ENCODE data around the gene WLS. TPM values are rescaled to one million over a fixed set of nuclear protein-coding genes. Genes with fewer than 3 reads are reported as not detected.

WLS gene
- total RNA-seq, 2 experiments from 2014 or later, result not detected

DNA sequence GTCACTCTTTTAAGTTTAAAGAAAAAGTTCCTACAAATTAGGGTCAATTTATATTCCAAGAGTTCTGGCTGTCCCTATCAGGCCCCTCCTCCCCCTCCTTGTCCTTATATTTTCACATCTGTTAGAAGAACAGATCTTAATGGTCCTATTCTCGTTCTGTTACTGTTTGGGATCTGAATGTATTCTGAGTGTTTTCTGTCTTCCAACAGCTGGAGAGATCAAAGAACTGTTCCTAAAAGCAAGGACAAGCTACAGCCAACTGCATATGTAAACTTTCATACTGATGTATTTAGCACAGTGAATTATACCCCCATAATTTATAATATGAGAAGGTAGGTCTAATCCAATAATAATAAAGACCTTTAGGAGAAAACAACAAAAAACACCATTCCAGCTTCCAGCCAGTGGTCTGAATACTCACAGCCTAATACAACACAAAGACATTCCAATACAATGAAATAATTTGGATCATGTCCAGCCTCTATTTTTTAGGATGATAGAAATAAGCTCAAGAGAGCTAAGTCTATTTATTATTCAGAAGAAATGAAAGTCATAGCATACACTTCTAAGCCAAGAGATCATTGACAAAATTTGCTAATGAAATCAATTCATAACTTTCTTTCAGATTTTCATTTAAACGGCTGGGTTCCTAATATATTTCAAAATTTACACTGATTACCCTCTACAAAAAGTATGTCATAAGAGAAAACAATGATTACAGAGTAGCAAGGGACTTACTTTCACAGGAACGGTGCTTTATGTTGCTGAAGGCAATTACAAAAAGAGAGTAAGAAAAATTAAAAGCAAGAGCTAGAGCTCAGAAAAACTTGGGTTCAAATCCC is 25.3 kb downstream of the WLS start:
- H3K36me3 Mint-ChIP-seq (ENCODE audit: low read depth), result no peaks in the 10 kb centered on the region
- H3K27me3 Mint-ChIP-seq, result peaks cover 4% of the 10 kb centered on the region
- ChIA-PET POLR2A (no interaction called here), CTCF (interaction anchor here (0.8 kb wide), 1 partner anchor 174 kb away, joined by 4 read pairs; no protein-coding TSS in a partner anchor)
- no peak overlapping the region for H3K4me3 Mint-ChIP-seq
- DNase-seq (no peak), ATAC-seq (no peak)
- no peaks in the 10 kb centered on the region for H3K4me1 Mint-ChIP-seq
- no peak overlapping the region for H3K27ac Mint-ChIP-seq
- intact Hi-C loops (cut with DNase I, micrococcal nuclease), result no loop called here
- H3K9me3 Mint-ChIP-seq (ENCODE audit: low read depth), result no peaks in the 10 kb centered on the region

DNA sequence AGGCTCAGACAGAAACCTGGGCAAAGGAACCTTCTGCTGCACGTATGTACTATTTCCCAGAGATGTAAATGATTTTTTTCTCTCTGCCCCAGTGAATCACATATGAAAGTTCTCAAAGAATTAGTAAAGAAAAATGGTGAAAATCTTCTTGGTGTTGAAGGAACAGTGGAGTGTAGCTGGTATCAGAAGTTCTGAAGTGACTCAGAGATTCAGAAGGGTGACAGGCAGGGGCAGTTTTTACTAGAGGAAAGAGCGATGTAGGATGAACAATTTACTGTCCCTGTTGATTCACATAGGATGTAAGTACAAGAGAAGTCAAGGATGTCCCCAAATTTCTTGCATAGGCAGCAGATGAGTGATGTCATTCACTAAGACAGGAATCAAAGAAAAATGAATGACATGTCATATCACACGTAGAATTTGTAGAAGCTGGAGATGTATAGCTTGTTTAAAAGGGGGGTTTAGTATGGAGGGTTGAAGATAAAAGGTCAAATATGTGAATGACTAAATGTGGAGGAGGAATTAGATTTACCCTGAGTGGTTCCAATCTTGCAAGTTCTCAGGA is 26.4 kb downstream of the WLS start:
- ATAC-seq (peak; percentile 9), DNase-seq (no peak)
- intact Hi-C loops (cut with DNase I, micrococcal nuclease), result no loop called here
- Mint-ChIP-seq H3K36me3 (ENCODE audit: low read depth) (no peaks in the 10 kb centered on the region), H3K27me3 (peaks cover 4% of the 10 kb centered on the region), H3K27ac (no peak overlapping the region), H3K4me3 (no peak overlapping the region), H3K4me1 (no peaks in the 10 kb centered on the region), H3K9me3 (ENCODE audit: low read depth) (no peaks in the 10 kb centered on the region)
- POLR2A ChIA-PET, result no interaction called here
- CTCF ChIA-PET, result no interaction called here

GRCh38 chr1:68204977-68205630 is 27.2 kb downstream of the WLS start:
- intact Hi-C loops (cut with DNase I, micrococcal nuclease), result no loop called here
- no peaks in the 10 kb centered on the region for H3K9me3 Mint-ChIP-seq (ENCODE audit: low read depth)
- POLR2A ChIA-PET, result no interaction called here
- DNase-seq (no peak), ATAC-seq (no peak)
- H3K27ac Mint-ChIP-seq, result no peak overlapping the region
- no peaks in the 10 kb centered on the region for H3K36me3 Mint-ChIP-seq (ENCODE audit: low read depth)
- no peak overlapping the region for H3K4me3 Mint-ChIP-seq
- CTCF ChIA-PET, result no interaction called here
- peaks cover 4% of the 10 kb centered on the region for H3K27me3 Mint-ChIP-seq
- no peaks in the 10 kb centered on the region for H3K4me1 Mint-ChIP-seq

- no peaks in the 10 kb centered on the region for H3K9me3 Mint-ChIP-seq (ENCODE audit: low read depth)
- no peaks in the 10 kb centered on the region for H3K36me3 Mint-ChIP-seq (ENCODE audit: low read depth)
- ChIA-PET POLR2A (no interaction called here), CTCF (no interaction called here)
- no peak for DNase-seq
- H3K27ac Mint-ChIP-seq, result no peak overlapping the region
- H3K27me3 Mint-ChIP-seq, result peaks cover 6% of the 10 kb centered on the region
- intact Hi-C loops (cut with DNase I, micrococcal nuclease), result no loop called here
- no peak overlapping the region for H3K4me3 Mint-ChIP-seq
- ATAC-seq, result no peak
- no peaks in the 10 kb centered on the region for H3K4me1 Mint-ChIP-seq
Observed at GRCh38 chr1:68202239-68202832, 30.0 kb downstream of the WLS start.

DNA sequence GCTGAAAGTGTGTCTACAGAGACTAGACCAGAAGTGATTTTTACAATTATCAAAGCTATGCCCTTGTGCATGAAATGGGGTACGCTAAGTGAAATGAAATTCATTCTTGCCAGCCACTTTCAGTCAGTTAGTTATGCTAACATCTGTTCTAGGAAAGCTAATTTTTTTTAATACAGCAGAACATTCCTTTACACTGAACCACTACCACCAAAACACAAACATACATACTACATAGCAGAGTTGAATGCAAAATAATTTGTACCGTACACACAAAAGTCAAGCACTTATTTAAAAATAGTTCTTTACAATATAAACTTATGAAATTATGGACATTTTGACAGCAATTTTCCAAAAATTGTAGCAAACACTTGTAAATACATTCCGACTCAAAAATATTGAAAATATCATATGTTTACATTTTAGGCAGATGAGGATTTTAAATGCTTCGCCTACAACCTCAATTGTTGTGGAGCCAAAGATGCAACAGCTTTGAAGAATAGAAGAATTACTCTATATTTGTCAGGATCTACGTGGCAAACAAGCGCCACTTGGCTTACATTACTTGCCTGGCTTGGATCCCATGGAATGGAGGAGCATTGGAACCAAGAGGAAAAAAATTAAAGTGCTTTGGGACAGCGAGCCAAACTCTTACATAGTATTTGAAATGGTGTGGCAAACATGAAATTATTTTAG is 30.6 kb downstream of the WLS start:
- Mint-ChIP-seq H3K4me3 (no peak overlapping the region), H3K36me3 (ENCODE audit: low read depth) (no peaks in the 10 kb centered on the region)
- intact Hi-C loops (cut with DNase I, micrococcal nuclease), result no loop called here

GRCh38 chr1:68199603-68200002 is 32.7 kb downstream of the WLS start:
- intact Hi-C loops (cut with DNase I, micrococcal nuclease), result no loop called here
- Mint-ChIP-seq H3K27me3 (peaks cover 4% of the 10 kb centered on the region), H3K4me1 (no peaks in the 10 kb centered on the region), H3K9me3 (ENCODE audit: low read depth) (no peaks in the 10 kb centered on the region), H3K36me3 (ENCODE audit: low read depth) (no peaks in the 10 kb centered on the region), H3K27ac (no peak overlapping the region), H3K4me3 (no peak overlapping the region)
- DNase-seq (no peak), ATAC-seq (no peak)
- ChIA-PET CTCF (interaction anchor here (0.7 kb wide), 1 partner anchor 458 kb away, joined by 4 read pairs; no protein-coding TSS in a partner anchor), POLR2A (no interaction called here)

More for the DNA sequence above, 30.6 kb downstream of the WLS start:
- no peaks in the 10 kb centered on the region for H3K9me3 Mint-ChIP-seq (ENCODE audit: low read depth)
- H3K27ac Mint-ChIP-seq, result no peak overlapping the region
- no peak for DNase-seq
- CTCF ChIA-PET, result interaction anchor here (0.7 to 1.0 kb wide), 2 partner anchors 18 to 60 kb away, joined by 3 to 4 read pairs; no protein-coding TSS in a partner anchor
- H3K27me3 Mint-ChIP-seq, result peaks cover 4% of the 10 kb centered on the region
- no peaks in the 10 kb centered on the region for H3K4me1 Mint-ChIP-seq
- ATAC-seq, result no peak
- POLR2A ChIA-PET, result no interaction called here

DNA sequence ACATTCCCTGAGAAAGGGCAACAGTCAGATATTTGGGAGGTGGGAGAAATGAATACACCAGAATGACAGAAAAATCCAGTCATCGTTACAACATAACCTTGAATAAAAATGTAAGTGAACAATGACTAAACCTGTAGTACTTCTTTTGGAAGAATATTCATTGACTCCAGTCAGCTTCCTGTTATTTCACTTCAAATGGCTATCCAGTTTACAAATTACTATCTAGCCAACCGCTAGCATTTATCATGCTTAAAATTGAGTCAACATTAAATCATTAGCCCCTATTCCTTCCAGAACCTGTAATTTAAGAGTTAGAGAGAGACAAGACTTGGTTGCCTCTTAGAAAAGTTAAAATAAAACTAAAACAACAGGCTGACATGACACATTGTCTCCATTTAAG is 33.6 kb downstream of the WLS start:
- ChIA-PET POLR2A (no interaction called here), CTCF (no interaction called here)
- no peak for ATAC-seq
- Mint-ChIP-seq H3K27me3 (peaks cover 4% of the 10 kb centered on the region), H3K4me3 (no peak overlapping the region), H3K4me1 (no peaks in the 10 kb centered on the region), H3K27ac (no peak overlapping the region), H3K9me3 (ENCODE audit: low read depth) (no peaks in the 10 kb centered on the region), H3K36me3 (ENCODE audit: low read depth) (no peaks in the 10 kb centered on the region)
- intact Hi-C loops (cut with DNase I, micrococcal nuclease), result no loop called here
- DNase-seq, result no peak

DNA sequence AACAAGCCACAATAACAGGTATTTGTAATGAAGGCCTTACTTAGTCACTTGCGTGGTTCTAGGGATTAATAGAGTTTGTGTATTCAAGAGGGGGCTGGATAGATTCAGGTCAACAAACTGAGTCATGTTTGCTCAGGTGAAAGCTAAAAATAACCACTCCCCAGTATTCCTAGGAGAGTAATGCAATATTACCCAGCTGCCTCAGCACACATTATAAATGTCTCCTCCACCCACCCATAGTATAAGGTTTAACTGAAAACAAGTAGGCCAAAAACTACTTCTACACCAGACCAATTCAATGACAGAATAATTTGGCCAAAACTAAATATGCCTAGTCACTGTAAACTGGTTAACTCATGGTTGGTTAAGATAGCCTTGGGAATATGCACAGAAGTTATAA is 34.4 kb downstream of the WLS start:
- H3K4me1 Mint-ChIP-seq, result no peaks in the 10 kb centered on the region
- ATAC-seq, result no peak
- no peaks in the 10 kb centered on the region for H3K9me3 Mint-ChIP-seq (ENCODE audit: low read depth)
- H3K27me3 Mint-ChIP-seq, result peaks cover 2% of the 10 kb centered on the region
- no peak overlapping the region for H3K27ac Mint-ChIP-seq
- no peaks in the 10 kb centered on the region for H3K36me3 Mint-ChIP-seq (ENCODE audit: low read depth)
- intact Hi-C loops (cut with DNase I, micrococcal nuclease), result no loop called here
- ChIA-PET CTCF (interaction anchor here (1.0 kb wide), 1 partner anchor 81 kb away, joined by 5 read pairs; no protein-coding TSS in a partner anchor), POLR2A (no interaction called here)
- no peak for DNase-seq
- H3K4me3 Mint-ChIP-seq, result no peak overlapping the region

- DNase-seq (no peak), ATAC-seq (no peak)
- CTCF ChIA-PET, result interaction anchor here (1.0 kb wide), 1 partner anchor 80 kb away, joined by 5 read pairs; no protein-coding TSS in a partner anchor
- Mint-ChIP-seq H3K36me3 (ENCODE audit: low read depth) (no peaks in the 10 kb centered on the region), H3K27me3 (peaks cover 2% of the 10 kb centered on the region), H3K4me3 (no peak overlapping the region), H3K4me1 (no peaks in the 10 kb centered on the region), H3K27ac (no peak overlapping the region), H3K9me3 (ENCODE audit: low read depth) (no peaks in the 10 kb centered on the region)
- intact Hi-C loops (cut with DNase I, micrococcal nuclease), result no loop called here
- POLR2A ChIA-PET, result no interaction called here
Observed at GRCh38 chr1:68197461-68197860, 34.9 kb downstream of the WLS start.

GRCh38 chr1:68196676-68197075 is 35.6 kb downstream of the WLS start:
- Mint-ChIP-seq H3K27me3 (peaks cover 2% of the 10 kb centered on the region), H3K9me3 (ENCODE audit: low read depth) (no peaks in the 10 kb centered on the region), H3K4me1 (no peaks in the 10 kb centered on the region), H3K4me3 (no peak overlapping the region), H3K27ac (no peak overlapping the region), H3K36me3 (ENCODE audit: low read depth) (no peaks in the 10 kb centered on the region)
- ATAC-seq (no peak), DNase-seq (no peak)
- POLR2A ChIA-PET, result no interaction called here
- CTCF ChIA-PET, result no interaction called here
- intact Hi-C loops (cut with DNase I, micrococcal nuclease), result no loop called here

GRCh38 chr1:68191717-68192116 is 40.6 kb downstream of the WLS start:
- Mint-ChIP-seq H3K36me3 (ENCODE audit: low read depth) (no peaks in the 10 kb centered on the region), H3K9me3 (ENCODE audit: low read depth) (no peaks in the 10 kb centered on the region), H3K27ac (no peak overlapping the region), H3K4me3 (no peak overlapping the region), H3K4me1 (no peaks in the 10 kb centered on the region), H3K27me3 (peaks cover 9% of the 10 kb centered on the region)
- intact Hi-C loops (cut with DNase I, micrococcal nuclease), result no loop called here
- ATAC-seq (no peak), DNase-seq (no peak)
- POLR2A ChIA-PET, result no interaction called here
- CTCF ChIA-PET, result no interaction called here

Data from activated CD4-positive, alpha-beta T cell treated with anti-CD3 and anti-CD28 coated beads for 36 hours (primary cell).